Measurements from ENCODE around the gene LGALS3. TPM values are rescaled to one million over a fixed set of nuclear protein-coding genes. Genes with fewer than 3 reads are reported as not detected.

Gene LGALS3
- total RNA-seq, 2 experiments from 2014 or later: 11.7 to 12.1 TPM

DNA sequence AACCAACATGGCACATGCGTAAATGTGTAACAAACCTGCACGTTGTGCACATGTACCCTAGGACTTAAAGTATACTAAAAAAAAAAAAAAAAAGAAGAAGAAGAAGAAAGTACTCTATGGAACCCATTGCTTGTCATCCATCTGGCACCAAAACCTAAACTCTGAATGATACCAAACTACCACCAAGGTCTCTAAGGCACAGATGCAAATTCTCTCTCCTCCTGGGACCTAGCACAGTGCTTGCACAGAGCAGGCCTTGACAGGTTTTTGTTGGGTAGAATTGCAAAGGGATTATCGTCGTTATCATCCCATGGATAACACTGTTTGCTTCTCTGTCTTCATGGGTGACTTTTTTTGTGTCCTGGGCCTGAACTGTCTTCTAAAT is 13.2 kb upstream of the LGALS3 start:
- H3K27ac Mint-ChIP-seq: no peak overlapping the region
- H3K27ac ChIP-seq (ENCODE audit: low read depth in 1 of 2, low read length in 2 of 2): no peak overlapping the region
- TF ChIP-seq, protein P1, sequence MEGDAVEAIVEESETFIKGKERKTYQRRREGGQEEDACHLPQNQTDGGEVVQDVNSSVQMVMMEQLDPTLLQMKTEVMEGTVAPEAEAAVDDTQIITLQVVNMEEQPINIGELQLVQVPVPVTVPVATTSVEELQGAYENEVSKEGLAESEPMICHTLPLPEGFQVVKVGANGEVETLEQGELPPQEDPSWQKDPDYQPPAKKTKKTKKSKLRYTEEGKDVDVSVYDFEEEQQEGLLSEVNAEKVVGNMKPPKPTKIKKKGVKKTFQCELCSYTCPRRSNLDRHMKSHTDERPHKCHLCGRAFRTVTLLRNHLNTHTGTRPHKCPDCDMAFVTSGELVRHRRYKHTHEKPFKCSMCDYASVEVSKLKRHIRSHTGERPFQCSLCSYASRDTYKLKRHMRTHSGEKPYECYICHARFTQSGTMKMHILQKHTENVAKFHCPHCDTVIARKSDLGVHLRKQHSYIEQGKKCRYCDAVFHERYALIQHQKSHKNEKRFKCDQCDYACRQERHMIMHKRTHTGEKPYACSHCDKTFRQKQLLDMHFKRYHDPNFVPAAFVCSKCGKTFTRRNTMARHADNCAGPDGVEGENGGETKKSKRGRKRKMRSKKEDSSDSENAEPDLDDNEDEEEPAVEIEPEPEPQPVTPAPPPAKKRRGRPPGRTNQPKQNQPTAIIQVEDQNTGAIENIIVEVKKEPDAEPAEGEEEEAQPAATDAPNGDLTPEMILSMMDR (IDR thresholded peaks at IDR 0.05): no peak
- H3K36me3 Mint-ChIP-seq (ENCODE audit: low read depth): no peaks in the 10 kb centered on the region
- H3K4me3 Mint-ChIP-seq: no peak overlapping the region
- H3K4me1 ChIP-seq (ENCODE audit: insufficient read depth, low read length): peaks cover 5% of the 10 kb centered on the region
- ATAC-seq (ENCODE audit: poor library complexity) (no peak), DNase-seq (no peak)
- H3K36me3 ChIP-seq (ENCODE audit: insufficient read depth, low read length): no peaks in the 10 kb centered on the region
- intact Hi-C loops (cut with DNase I, micrococcal nuclease): no loop called here
- H3K4me1 Mint-ChIP-seq (ENCODE audit: low read depth): no peaks in the 10 kb centered on the region
- H3K9me3 ChIP-seq (ENCODE audit: control insufficient read depth in 1 of 2, insufficient read depth in 1 of 2, low read length in 2 of 2): no peaks in the 10 kb centered on the region
- ChIA-PET POLR2A (no interaction called here), CTCF (no interaction called here)
- no peak overlapping the region for H3K4me3 ChIP-seq (ENCODE audit: low read length)
- no peaks in the 10 kb centered on the region for H3K27me3 Mint-ChIP-seq
- H3K27me3 ChIP-seq (ENCODE audit: control insufficient read depth in 1 of 2, insufficient read depth in 2 of 2, low read length in 2 of 2): no peaks in the 10 kb centered on the region
- H3K9me3 Mint-ChIP-seq: no peaks in the 10 kb centered on the region

GRCh38 chr14:55116246-55117030 is 12.6 kb upstream of the LGALS3 start:
- CTCF ChIA-PET: no interaction called here
- Mint-ChIP-seq H3K27ac (no peak overlapping the region), H3K4me3 (no peak overlapping the region), H3K36me3 (ENCODE audit: low read depth) (no peaks in the 10 kb centered on the region), H3K4me1 (ENCODE audit: low read depth) (no peaks in the 10 kb centered on the region), H3K9me3 (no peaks in the 10 kb centered on the region), H3K27me3 (no peaks in the 10 kb centered on the region)
- Histone ChIP-seq H3K4me3 (ENCODE audit: low read length) (no peak overlapping the region), H3K36me3 (ENCODE audit: insufficient read depth, low read length) (no peaks in the 10 kb centered on the region), H3K9me3 (ENCODE audit: control insufficient read depth in 1 of 2, insufficient read depth in 1 of 2, low read length in 2 of 2) (no peaks in the 10 kb centered on the region), H3K27ac (ENCODE audit: low read depth in 1 of 2, low read length in 2 of 2) (no peak overlapping the region), H3K4me1 (ENCODE audit: insufficient read depth, low read length) (peaks cover 5% of the 10 kb centered on the region), H3K27me3 (ENCODE audit: control insufficient read depth in 1 of 2, insufficient read depth in 2 of 2, low read length in 2 of 2) (no peaks in the 10 kb centered on the region)
- TF ChIP-seq, protein P1 (IDR thresholded peaks at IDR 0.05): no peak
- ATAC-seq (ENCODE audit: poor library complexity) (no peak), DNase-seq (no peak)
- POLR2A ChIA-PET: no interaction called here
- intact Hi-C loops (cut with DNase I, micrococcal nuclease): no loop called here

- TF ChIP-seq, protein P1 (IDR thresholded peaks at IDR 0.05): no peak
- intact Hi-C loops (cut with DNase I, micrococcal nuclease): no loop called here
- Mint-ChIP-seq H3K27me3 (peaks cover 5% of the 10 kb centered on the region), H3K36me3 (ENCODE audit: low read depth) (no peaks in the 10 kb centered on the region), H3K9me3 (no peaks in the 10 kb centered on the region), H3K4me1 (ENCODE audit: low read depth) (no peaks in the 10 kb centered on the region), H3K27ac (no peak overlapping the region), H3K4me3 (no peak overlapping the region)
- Histone ChIP-seq H3K4me3 (ENCODE audit: low read length) (no peak overlapping the region), H3K27ac (ENCODE audit: low read depth in 1 of 2, low read length in 2 of 2) (no peak overlapping the region), H3K4me1 (ENCODE audit: insufficient read depth, low read length) (peaks cover 5% of the 10 kb centered on the region), H3K36me3 (ENCODE audit: insufficient read depth, low read length) (no peaks in the 10 kb centered on the region), H3K27me3 (ENCODE audit: control insufficient read depth in 1 of 2, insufficient read depth in 2 of 2, low read length in 2 of 2) (no peaks in the 10 kb centered on the region), H3K9me3 (ENCODE audit: control insufficient read depth in 1 of 2, insufficient read depth in 1 of 2, low read length in 2 of 2) (no peaks in the 10 kb centered on the region)
- CTCF ChIA-PET: interaction anchor here (1.0 to 1.1 kb wide), 2 partner anchors 11 to 46 kb away, joined by 3 read pairs; partner anchors contain the start of gene LGALS3
- POLR2A ChIA-PET: no interaction called here
- DNase-seq (peak in 2 of 14 experiments; percentile 57 to 69), ATAC-seq (ENCODE audit: poor library complexity) (no peak)
These were observed 11.1 kb upstream of the LGALS3 start for GRCh38 chr14:55117803-55118441.
